ENCODE measurements around the gene EIF2B5. TPM values are rescaled to one million over a fixed set of nuclear protein-coding genes. Genes with fewer than 3 reads are reported as not detected.

Gene EIF2B5
- polyA plus RNA-seq, 3 donors = 22.7 to 50.0 (median 24.1) TPM

GRCh38 chr3:184092199-184092598 lies 43.0 kb upstream of the EIF2B5 start:
- peaks cover 4 to 48% (median 31%) of the 10 kb centered on the region in 7 donors for H3K9me3 Mint-ChIP-seq
- Histone ChIP-seq H3K27me3 (ENCODE audit: control insufficient read depth in 2 of 2, insufficient read depth in 2 of 2, low read length in 2 of 2) (no peaks in the 10 kb centered on the region), H3K9me3 (replicated peaks in 1 of 2; ENCODE audit: control insufficient read depth in 1 of 2, insufficient read depth in 1 of 2, low read length in 2 of 2) (peaks cover 13 to 23% of the 10 kb centered on the region in 2 donors), H3K27ac (ENCODE audit: low read depth in 1 of 2, low read length in 2 of 2) (no peak overlapping the region), H3K4me3 (replicated peaks in 1 of 3; ENCODE audit: low read depth in 2 of 3, low read length in 3 of 3) (no peak overlapping the region), H2AFZ (ENCODE audit: insufficient read depth, low read depth, low read length, poor library complexity, severe bottlenecking) (no peak overlapping the region), H3K4me1 (ENCODE audit: control insufficient read depth in 1 of 2, insufficient read depth in 2 of 2, low read length in 2 of 2) (no peaks in the 10 kb centered on the region), H3K79me2 (ENCODE audit: insufficient read depth, low read length) (no peaks in the 10 kb centered on the region), H4K20me1 (ENCODE audit: insufficient read depth, low read length) (no peaks in the 10 kb centered on the region), H3K4me2 (replicated peaks; ENCODE audit: extremely low read depth, low read length, poor library complexity, severe bottlenecking) (no peak overlapping the region), H3K9ac (ENCODE audit: insufficient read depth, low read length, poor library complexity, severe bottlenecking) (no peak overlapping the region), H3K36me3 (replicated peaks in 1 of 2; ENCODE audit: control insufficient read depth in 1 of 2, insufficient read depth in 2 of 2, low read length in 2 of 2) (no peaks in the 10 kb centered on the region)
- no peak for DNase-seq
- H3K27me3 Mint-ChIP-seq (ENCODE audit: low read depth in 3 of 3) = peaks cover 0 to 4% (median 2%) of the 10 kb centered on the region in 3 donors
- no peaks in the 10 kb centered on the region for H3K4me1 Mint-ChIP-seq
- H3K4me3 Mint-ChIP-seq = no peak overlapping the region
- H3K36me3 Mint-ChIP-seq = no peaks in the 10 kb centered on the region
- no peak for TF ChIP-seq CTCF (IDR thresholded peaks at IDR 0.05)
- WGBS (ENCODE audit: insufficient coverage) = 97% methylated on average over 3 of the region's 3 CpGs
- no peak overlapping the region for H3K27ac Mint-ChIP-seq
- intact Hi-C loops (cut with micrococcal nuclease) = no loop called here

GRCh38 chr3:184096811-184097383 lies 38.3 kb upstream of the EIF2B5 start, which contains the start of gene HTR3E:
TSS of gene HTR3E (plus strand) at chr3:184097064. CDS start at chr3:184097530, 466 bp downstream.
- Mint-ChIP-seq H3K4me3 (no peak within 1 kb of the TSS), H3K27ac (no peak within 1 kb of the TSS), H3K27me3 (ENCODE audit: low read depth in 3 of 3) (peaks cover 6 to 8% (median 6%) of the 10 kb centered on the region in 3 donors), H3K4me1 (no peaks in the 10 kb centered on the region), H3K36me3 (no peaks in the 10 kb centered on the region), H3K9me3 (peaks cover 4 to 27% (median 23%) of the 10 kb centered on the region in 7 donors)
- intact Hi-C loops (cut with micrococcal nuclease) = no loop called here
- 80% methylated on average over 1 of the region's 7 CpGs for WGBS (ENCODE audit: insufficient coverage)
- no peak for TF ChIP-seq CTCF (IDR thresholded peaks at IDR 0.05)
- DNase-seq = no peak
- H3K4me1 ChIP-seq (ENCODE audit: control insufficient read depth in 1 of 2, insufficient read depth in 2 of 2, low read length in 2 of 2) = no peaks in the 10 kb centered on the region
- no peak within 1 kb of the TSS for H3K4me2 ChIP-seq (replicated peaks; ENCODE audit: extremely low read depth, low read length, poor library complexity, severe bottlenecking)
- no peaks in the 10 kb centered on the region for H3K36me3 ChIP-seq (replicated peaks in 1 of 2; ENCODE audit: control insufficient read depth in 1 of 2, insufficient read depth in 2 of 2, low read length in 2 of 2)
- H3K9ac ChIP-seq (ENCODE audit: insufficient read depth, low read length, poor library complexity, severe bottlenecking) = no peak within 1 kb of the TSS
- no peak within 1 kb of the TSS for H2AFZ ChIP-seq (ENCODE audit: insufficient read depth, low read depth, low read length, poor library complexity, severe bottlenecking)
- peaks cover 8 to 13% of the 10 kb centered on the region in 2 donors for H3K9me3 ChIP-seq (replicated peaks in 1 of 2; ENCODE audit: control insufficient read depth in 1 of 2, insufficient read depth in 1 of 2, low read length in 2 of 2)
- H3K27ac ChIP-seq (ENCODE audit: low read depth in 1 of 2, low read length in 2 of 2) = no peak within 1 kb of the TSS
- no peaks in the 10 kb centered on the region for H4K20me1 ChIP-seq (ENCODE audit: insufficient read depth, low read length)
- H3K27me3 ChIP-seq (ENCODE audit: control insufficient read depth in 2 of 2, insufficient read depth in 2 of 2, low read length in 2 of 2) = no peaks in the 10 kb centered on the region
- no peaks in the 10 kb centered on the region for H3K79me2 ChIP-seq (ENCODE audit: insufficient read depth, low read length)
- H3K4me3 ChIP-seq (replicated peaks in 1 of 3; ENCODE audit: low read depth in 2 of 3, low read length in 3 of 3) = no peak within 1 kb of the TSS
